HepG2 (cell line): Measurements from ENCODE around the gene MYO5A. TPM values are rescaled to one million over a fixed set of nuclear protein-coding genes. Genes with fewer than 3 reads are reported as not detected.

ENCODE experiments used
- CCAR2 ChIP-seq: fragments of 200-400 bp; formaldehyde crosslinking; optimal IDR thresholded peaks from 2 replicates; pipeline ENCODE3; 2018; ENCODE audit warnings: low read depth, mild to moderate bottlenecking, low read length, moderate library complexity
- GATAD1 ChIP-seq: IDR thresholded peaks from 2 replicates; pipeline ENCODE4 v1.6.1; 2016; ENCODE audit warnings: missing genetic modification reagents, missing compliant biosample characterization
- GMEB2 ChIP-seq: IDR thresholded peaks from 2 replicates; pipeline ENCODE4 v1.6.1; 2016; ENCODE audit warnings: missing biosample characterization, missing genetic modification reagents, low read depth
- HMG20B ChIP-seq: conservative IDR thresholded peaks from 2 replicates; pipeline ENCODE4 v1.6.1; 2016; ENCODE audit warnings: missing genetic modification reagents, missing compliant biosample characterization
- NFIB ChIP-seq: sonication (generic); formaldehyde crosslinking; IDR thresholded peaks from 2 replicates; pipeline ENCODE4 v1.9.0; 2021; ENCODE audit warnings: missing genetic modification reagents, mild to moderate bottlenecking, borderline replicate concordance
- YY1 ChIP-seq: IDR thresholded peaks from 2 replicates; pipeline ENCODE4 v1.6.1; 2011; ENCODE audit warnings: low read length, low read depth, moderate library complexity, mild to moderate bottlenecking; ENCODE audit not compliant: insufficient read depth, insufficient replicate concordance
- ZBTB39 ChIP-seq: sonication (generic); formaldehyde crosslinking; IDR thresholded peaks from 2 replicates; pipeline ENCODE4 v1.5.0; 2020; ENCODE audit warnings: missing genetic modification reagents
- ZNF616 ChIP-seq: sonication (generic); formaldehyde crosslinking; IDR thresholded peaks from 2 replicates; pipeline ENCODE4 v1.5.0; 2020; ENCODE audit warnings: low read depth, mild to moderate bottlenecking, missing genetic modification reagents
- polyA plus RNA-seq, 8 experiments: library from polyadenylated mRNA; depleted of rRNA in 3 of 8; stranded (reverse) in 7 of 8; unstranded in 1 of 8; fragments of >200 nt; fragmentation: Illumina TruSeq in 4 of 8; extraction: Trizol in 4 of 8; gene quantifications; 2 replicates each; pipeline versions ENCODE4 v1.2.1 to v1.2.3, GENCODE V29; 2011 to 2016; ENCODE audit warnings: low read depth in 4 of 8, missing spikeins in 1 of 8, mixed read lengths in 1 of 8; ENCODE audit not compliant: insufficient read depth in 1 of 8
- total RNA-seq, 5 experiments: library from RNA; depleted of rRNA; stranded (reverse); fragments of >200 nt; fragmentation: Illumina TruSeq; extraction: Trizol; gene quantifications; 2 replicates each; pipeline ENCODE4 v1.2.3, GENCODE V29; 2016; ENCODE audit warnings: low read depth in 1 of 5
- TF ChIP-seq, protein P1 (sequence below): sonication (generic); formaldehyde crosslinking; IDR thresholded peaks from 2 replicates; pipeline ENCODE4 v1.5.1; 2020; ENCODE audit warnings: mild to moderate bottlenecking, missing genetic modification reagents, moderate library complexity
- TF ChIP-seq, protein P2 (sequence below): sonication (generic); formaldehyde crosslinking; IDR thresholded peaks from 2 replicates; pipeline ENCODE4 v1.4.0; 2020; ENCODE audit warnings: mild to moderate bottlenecking, missing genetic modification reagents
- TF ChIP-seq, protein P3 (sequence below): fragments of 450-650 bp; IDR thresholded peaks from 2 replicates; pipeline ENCODE4 v1.6.1; 2016

Gene MYO5A
- total and polyA plus RNA-seq, 2 of the 13 experiments (the other 11 are each of a cell fraction or from before 2014, with no cell fraction given): 2.8 to 4.8 TPM

DNA sequence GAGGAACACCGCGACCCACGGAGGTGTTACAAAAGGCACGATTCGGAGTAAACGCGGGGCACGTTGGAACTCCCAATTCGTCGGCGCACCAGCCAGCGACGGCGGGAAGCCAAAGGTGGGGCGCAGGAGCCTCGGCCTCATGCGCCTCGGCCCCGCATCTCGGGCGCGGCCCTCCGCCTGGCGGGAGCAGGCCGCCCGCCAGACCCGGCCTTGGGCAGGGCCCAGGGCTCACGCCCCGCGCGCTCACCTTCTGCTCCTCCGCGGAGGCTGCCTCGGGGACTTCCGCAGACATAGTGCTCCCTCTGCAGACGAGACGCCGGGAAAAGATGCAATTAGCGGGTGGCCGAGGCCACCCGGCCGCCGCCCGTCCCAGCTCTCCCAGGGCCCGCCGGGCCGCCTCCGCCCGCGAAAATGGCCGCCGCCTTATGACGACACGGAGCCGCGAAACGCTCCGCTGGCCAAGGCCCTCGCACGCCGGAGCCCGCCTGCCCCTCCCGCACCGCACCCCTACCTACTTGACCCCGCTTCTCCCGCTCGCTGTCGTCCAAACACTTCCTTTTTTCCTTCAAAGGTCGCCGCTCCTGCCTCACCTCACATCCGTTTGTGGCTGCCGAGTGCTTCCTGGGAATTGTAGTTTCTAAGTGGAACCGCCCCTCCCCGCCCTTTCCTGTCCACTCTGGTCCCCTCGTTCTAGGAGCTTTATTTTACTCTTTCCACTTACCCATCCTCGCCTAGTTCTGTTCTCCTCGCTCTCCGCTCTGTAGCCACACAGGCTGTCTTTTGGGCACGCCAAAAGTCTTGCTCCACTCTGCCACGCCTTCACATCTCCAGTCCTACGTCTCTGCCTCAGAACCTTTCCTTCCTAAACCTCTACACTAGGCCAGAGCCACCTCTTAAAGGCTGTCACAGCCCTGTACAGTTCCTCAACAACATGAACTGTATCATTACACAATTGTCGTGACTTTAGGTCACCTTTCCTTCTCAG lies 40.2 kb upstream of the MYO5A start, which contains the start of gene ARPP19 (continued):
- TF ChIP-seq, protein P1, sequence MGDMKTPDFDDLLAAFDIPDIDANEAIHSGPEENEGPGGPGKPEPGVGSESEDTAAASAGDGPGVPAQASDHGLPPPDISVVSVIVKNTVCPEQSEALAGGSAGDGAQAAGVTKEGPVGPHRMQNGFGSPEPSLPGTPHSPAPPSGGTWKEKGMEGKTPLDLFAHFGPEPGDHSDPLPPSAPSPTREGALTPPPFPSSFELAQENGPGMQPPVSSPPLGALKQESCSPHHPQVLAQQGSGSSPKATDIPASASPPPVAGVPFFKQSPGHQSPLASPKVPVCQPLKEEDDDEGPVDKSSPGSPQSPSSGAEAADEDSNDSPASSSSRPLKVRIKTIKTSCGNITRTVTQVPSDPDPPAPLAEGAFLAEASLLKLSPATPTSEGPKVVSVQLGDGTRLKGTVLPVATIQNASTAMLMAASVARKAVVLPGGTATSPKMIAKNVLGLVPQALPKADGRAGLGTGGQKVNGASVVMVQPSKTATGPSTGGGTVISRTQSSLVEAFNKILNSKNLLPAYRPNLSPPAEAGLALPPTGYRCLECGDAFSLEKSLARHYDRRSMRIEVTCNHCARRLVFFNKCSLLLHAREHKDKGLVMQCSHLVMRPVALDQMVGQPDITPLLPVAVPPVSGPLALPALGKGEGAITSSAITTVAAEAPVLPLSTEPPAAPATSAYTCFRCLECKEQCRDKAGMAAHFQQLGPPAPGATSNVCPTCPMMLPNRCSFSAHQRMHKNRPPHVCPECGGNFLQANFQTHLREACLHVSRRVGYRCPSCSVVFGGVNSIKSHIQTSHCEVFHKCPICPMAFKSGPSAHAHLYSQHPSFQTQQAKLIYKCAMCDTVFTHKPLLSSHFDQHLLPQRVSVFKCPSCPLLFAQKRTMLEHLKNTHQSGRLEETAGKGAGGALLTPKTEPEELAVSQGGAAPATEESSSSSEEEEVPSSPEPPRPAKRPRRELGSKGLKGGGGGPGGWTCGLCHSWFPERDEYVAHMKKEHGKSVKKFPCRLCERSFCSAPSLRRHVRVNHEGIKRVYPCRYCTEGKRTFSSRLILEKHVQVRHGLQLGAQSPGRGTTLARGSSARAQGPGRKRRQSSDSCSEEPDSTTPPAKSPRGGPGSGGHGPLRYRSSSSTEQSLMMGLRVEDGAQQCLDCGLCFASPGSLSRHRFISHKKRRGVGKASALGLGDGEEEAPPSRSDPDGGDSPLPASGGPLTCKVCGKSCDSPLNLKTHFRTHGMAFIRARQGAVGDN (CRISPR knock-in tag): peak; percentile 99
- TF ChIP-seq HMG20B (CRISPR knock-in tag) (no peak), GATAD1 (CRISPR knock-in tag) (peak; percentile 85), GMEB2 (peak; percentile 64), YY1 (peak; percentile 95), ZBTB39 (peak; percentile 68; the same call in 1 of the 2 replicates), CCAR2 (no peak), NFIB (CRISPR knock-in tag) (no peak), ZNF616 (CRISPR knock-in tag) (no peak)
- TF ChIP-seq, protein P2, sequence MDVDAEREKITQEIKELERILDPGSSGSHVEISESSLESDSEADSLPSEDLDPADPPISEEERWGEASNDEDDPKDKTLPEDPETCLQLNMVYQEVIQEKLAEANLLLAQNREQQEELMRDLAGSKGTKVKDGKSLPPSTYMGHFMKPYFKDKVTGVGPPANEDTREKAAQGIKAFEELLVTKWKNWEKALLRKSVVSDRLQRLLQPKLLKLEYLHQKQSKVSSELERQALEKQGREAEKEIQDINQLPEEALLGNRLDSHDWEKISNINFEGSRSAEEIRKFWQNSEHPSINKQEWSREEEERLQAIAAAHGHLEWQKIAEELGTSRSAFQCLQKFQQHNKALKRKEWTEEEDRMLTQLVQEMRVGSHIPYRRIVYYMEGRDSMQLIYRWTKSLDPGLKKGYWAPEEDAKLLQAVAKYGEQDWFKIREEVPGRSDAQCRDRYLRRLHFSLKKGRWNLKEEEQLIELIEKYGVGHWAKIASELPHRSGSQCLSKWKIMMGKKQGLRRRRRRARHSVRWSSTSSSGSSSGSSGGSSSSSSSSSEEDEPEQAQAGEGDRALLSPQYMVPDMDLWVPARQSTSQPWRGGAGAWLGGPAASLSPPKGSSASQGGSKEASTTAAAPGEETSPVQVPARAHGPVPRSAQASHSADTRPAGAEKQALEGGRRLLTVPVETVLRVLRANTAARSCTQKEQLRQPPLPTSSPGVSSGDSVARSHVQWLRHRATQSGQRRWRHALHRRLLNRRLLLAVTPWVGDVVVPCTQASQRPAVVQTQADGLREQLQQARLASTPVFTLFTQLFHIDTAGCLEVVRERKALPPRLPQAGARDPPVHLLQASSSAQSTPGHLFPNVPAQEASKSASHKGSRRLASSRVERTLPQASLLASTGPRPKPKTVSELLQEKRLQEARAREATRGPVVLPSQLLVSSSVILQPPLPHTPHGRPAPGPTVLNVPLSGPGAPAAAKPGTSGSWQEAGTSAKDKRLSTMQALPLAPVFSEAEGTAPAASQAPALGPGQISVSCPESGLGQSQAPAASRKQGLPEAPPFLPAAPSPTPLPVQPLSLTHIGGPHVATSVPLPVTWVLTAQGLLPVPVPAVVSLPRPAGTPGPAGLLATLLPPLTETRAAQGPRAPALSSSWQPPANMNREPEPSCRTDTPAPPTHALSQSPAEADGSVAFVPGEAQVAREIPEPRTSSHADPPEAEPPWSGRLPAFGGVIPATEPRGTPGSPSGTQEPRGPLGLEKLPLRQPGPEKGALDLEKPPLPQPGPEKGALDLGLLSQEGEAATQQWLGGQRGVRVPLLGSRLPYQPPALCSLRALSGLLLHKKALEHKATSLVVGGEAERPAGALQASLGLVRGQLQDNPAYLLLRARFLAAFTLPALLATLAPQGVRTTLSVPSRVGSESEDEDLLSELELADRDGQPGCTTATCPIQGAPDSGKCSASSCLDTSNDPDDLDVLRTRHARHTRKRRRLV (CRISPR knock-in tag): no peak
- TF ChIP-seq, protein P3, sequence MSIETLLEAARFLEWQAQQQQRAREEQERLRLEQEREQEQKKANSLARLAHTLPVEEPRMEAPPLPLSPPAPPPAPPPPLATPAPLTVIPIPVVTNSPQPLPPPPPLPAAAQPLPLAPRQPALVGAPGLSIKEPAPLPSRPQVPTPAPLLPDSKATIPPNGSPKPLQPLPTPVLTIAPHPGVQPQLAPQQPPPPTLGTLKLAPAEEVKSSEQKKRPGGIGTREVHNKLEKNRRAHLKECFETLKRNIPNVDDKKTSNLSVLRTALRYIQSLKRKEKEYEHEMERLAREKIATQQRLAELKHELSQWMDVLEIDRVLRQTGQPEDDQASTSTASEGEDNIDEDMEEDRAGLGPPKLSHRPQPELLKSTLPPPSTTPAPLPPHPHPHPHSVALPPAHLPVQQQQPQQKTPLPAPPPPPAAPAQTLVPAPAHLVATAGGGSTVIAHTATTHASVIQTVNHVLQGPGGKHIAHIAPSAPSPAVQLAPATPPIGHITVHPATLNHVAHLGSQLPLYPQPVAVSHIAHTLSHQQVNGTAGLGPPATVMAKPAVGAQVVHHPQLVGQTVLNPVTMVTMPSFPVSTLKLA: peak; percentile 52; the same call in 1 of the 2 replicates
